ENCODE measurements around the gene ZFX.

Gene ZFX

DNA sequence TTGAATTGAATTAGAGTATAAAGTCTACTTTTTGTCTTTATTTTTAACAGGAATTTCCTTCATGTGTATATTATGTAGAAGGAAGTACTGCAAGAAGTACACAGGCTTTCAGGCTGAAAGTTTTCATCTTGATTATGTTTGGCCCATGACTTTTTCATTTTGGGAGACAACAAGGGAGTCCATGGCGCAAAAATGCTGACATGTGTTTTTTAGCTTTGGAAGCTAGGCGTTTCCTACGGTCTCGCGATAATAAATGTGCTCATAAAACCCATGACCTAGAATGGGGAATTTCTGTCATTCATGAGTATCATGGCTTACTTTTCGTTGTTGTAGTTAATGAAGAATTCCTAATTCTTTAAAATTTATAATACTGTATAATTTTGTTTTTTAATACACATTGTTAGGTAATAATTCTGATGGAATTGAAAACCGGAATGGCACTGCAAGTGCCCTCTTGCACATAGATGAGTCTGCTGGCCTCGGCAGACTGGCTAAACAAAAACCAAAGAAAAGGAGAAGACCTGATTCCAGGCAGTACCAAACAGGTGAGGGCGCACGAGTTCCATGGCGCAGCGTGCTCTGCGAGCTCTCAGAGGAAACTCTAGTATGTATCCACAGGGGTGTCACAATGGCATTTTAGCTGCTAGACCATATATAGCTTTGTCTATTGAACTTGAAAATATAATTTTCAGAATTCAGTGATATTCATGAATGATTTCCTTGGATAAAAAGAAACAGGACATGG lies 59.1 kb downstream of the ZFX start:
- Histone ChIP-seq H3K4me3 (no peak overlapping the region), H3K27ac (no peak overlapping the region)
- DNase-seq (ENCODE audit: low spot score): no peak
- TF ChIP-seq, protein P1, sequence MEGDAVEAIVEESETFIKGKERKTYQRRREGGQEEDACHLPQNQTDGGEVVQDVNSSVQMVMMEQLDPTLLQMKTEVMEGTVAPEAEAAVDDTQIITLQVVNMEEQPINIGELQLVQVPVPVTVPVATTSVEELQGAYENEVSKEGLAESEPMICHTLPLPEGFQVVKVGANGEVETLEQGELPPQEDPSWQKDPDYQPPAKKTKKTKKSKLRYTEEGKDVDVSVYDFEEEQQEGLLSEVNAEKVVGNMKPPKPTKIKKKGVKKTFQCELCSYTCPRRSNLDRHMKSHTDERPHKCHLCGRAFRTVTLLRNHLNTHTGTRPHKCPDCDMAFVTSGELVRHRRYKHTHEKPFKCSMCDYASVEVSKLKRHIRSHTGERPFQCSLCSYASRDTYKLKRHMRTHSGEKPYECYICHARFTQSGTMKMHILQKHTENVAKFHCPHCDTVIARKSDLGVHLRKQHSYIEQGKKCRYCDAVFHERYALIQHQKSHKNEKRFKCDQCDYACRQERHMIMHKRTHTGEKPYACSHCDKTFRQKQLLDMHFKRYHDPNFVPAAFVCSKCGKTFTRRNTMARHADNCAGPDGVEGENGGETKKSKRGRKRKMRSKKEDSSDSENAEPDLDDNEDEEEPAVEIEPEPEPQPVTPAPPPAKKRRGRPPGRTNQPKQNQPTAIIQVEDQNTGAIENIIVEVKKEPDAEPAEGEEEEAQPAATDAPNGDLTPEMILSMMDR (IDR thresholded peaks at IDR 0.05): no peak

DNA sequence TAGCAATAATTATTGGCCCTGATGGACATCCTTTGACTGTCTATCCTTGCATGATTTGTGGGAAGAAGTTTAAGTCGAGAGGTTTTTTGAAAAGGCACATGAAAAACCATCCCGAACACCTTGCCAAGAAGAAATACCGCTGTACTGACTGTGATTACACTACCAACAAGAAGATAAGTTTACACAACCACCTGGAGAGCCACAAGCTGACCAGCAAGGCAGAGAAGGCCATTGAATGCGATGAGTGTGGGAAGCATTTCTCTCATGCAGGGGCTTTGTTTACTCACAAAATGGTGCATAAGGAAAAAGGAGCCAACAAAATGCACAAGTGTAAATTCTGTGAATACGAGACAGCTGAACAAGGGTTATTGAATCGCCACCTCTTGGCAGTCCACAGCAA lies 60.7 kb downstream of the ZFX start:
- H3K4me3 ChIP-seq: no peak overlapping the region
- H3K27ac ChIP-seq: no peak overlapping the region
- DNase-seq (ENCODE audit: low spot score): no peak
- TF ChIP-seq, protein P1 (IDR thresholded peaks at IDR 0.05): no peak

DNA sequence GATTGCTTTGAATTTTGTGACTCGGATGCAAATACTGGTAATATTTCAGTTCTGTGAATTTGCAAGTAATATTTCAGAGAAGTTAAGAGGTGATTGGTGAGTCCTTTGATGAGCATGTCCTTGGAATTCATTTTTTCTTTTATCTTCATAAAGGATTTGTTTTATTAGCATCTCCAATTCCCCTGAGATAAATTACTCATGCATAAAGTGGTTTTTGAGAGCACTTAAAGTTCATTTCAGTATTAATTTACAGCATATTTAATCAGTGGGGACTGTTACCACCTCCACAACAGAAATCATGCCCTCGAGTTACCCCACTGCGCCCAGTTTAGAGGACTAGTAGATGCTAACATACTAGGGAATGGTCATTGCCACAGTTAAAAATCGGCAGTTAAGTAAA lies 65.0 kb downstream of the ZFX start:
- Histone ChIP-seq H3K4me3 (no peak overlapping the region), H3K27ac (no peak overlapping the region)
- TF ChIP-seq, protein P1 (IDR thresholded peaks at IDR 0.05): no peak
- DNase-seq (ENCODE audit: low spot score): no peak

DNA sequence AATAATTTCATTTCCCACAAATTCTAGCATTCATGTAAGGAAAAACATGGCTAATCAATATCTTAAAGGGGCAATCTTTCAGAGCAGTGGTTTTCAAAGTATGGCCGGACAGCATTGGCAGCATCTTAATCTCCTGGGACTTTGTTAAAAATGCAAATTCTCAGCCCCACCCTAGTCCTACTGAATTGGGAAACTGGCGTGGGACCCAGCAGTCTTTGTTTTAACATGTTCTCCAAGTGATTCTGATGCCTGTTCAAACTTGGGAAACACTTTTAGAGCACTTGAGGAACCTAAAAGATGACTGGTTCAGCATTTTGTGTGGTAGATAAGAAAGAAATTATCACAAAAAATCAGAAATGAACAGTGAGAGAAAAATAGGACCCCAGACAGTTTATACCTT lies 65.7 kb downstream of the ZFX start:
- Histone ChIP-seq H3K4me3 (no peak overlapping the region), H3K27ac (no peak overlapping the region)
- TF ChIP-seq, protein P1 (IDR thresholded peaks at IDR 0.05): no peak
- no peak for DNase-seq (ENCODE audit: low spot score)

DNA sequence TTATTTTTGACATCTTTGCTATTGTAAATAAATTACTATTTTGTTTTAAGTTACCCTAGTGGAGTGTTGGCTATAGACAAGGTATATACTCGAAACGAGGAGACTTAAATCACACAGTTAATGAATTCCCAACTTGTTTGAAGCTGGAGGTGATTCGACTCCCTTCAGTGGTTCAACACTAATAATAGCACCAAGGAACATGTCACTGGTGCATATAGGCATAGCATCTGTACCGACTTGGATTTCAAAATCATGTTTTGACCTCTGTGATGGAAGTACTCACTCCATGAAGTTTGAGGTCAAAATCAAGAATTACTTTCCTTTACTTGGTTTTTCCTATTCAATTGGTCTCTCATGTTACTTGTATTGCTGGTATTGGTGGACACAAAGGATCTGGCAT lies 66.5 kb downstream of the ZFX start:
- no peak for DNase-seq (ENCODE audit: low spot score)
- Histone ChIP-seq H3K4me3 (no peak overlapping the region), H3K27ac (no peak overlapping the region)
- TF ChIP-seq, protein P1 (IDR thresholded peaks at IDR 0.05): no peak

DNA sequence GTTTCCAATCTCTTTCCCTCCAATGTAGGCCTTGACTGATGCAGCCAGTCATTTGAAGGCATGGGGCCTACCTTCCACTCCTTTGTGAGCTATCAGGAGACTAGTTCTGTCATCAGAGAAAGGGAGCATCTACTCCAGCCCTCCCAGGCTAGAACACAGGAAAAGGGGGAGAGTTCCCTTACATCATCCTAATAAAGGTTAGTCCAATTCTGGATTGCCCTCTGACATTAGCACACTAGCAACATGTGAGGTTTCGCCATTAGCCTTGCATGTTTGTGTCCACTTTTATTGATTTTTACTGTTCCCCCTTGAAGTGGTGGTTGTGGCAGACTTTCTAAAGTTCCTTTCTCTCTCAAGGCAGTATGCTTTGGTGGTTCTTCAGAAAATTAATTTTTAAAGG lies 67.3 kb downstream of the ZFX start:
- TF ChIP-seq, protein P1 (IDR thresholded peaks at IDR 0.05): no peak
- no peak overlapping the region for H3K27ac ChIP-seq
- DNase-seq (ENCODE audit: low spot score): no peak
- H3K4me3 ChIP-seq: no peak overlapping the region

DNA sequence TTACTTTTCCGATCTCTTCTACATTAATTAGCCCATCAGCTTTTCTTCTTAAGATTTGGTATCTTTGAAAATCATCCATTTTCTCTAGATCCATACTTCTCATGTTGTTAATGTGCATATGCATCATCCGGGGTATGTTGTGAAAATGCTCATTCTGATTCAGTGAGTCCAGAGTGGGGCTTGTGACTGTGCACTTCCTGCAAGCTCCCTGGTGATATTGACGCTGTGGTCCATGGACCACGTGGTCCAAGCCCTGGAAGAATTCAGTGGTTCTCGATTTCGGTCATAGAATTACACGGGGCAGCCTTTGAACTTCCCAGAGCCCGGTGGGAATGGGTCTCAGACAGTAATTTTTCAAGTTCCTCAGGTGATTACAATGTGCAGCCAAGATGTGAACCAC lies 69.8 kb downstream of the ZFX start:
- TF ChIP-seq, protein P1 (IDR thresholded peaks at IDR 0.05): no peak
- Histone ChIP-seq H3K4me3 (no peak overlapping the region), H3K27ac (no peak overlapping the region)
- DNase-seq (ENCODE audit: low spot score): no peak

All from coronary artery (tissue), 2 donors.